Measurements from ENCODE around the gene ALG1L2. TPM values are rescaled to one million over a fixed set of nuclear protein-coding genes. Genes with fewer than 3 reads are reported as not detected.
"Not testable (repeated sequence)": the region's sequence is repeated elsewhere in the genome, so short reads cannot be mapped to it uniquely, and the experiment has no call there.

The ALG1L2 gene
- total and polyA plus RNA-seq, 10 donors = 0.74 to 2.4 (median 1.8) TPM; not detected in 6

DNA sequence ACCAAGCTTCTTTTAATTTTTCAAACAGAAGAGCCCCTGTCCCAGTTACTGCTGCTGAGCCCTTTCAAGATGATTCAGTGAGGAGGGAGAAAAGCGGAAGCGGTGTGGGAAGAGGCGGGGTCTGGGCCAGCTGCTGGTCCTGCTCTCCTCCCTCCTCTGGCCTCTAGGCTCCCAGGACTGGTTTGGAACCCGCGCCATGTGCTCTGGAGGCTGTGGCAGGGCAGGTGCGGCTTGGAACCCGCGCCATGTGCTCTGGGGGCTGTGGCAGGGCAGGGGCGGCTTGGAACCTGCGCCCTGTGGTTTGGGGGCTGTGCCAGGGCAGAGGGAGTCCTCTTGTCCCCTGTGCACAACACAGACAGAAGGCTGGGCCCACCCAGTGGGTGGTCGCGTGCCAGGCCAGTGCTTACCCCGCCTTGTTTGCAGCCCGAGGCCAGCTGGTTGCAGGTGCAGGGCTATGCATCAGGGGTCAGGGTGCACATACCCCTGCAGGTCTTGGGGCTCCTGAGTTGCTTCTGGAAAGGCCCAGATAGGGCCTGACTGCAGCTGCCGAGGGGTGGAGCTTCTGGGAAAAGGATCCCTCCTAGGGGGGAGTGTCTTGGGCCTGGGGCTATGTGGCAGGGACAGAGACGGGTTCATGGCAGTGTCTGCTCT is 12.2 kb downstream of the ALG1L2 start:
- Histone ChIP-seq H3K27me3 (replicated peaks in 1 of 7) (no peaks in the 10 kb centered on the region), H3K27ac (peak overlapping the region in 6 of 8 donors; percentile 21 to 73 (median 64)), H3K4me1 (peaks cover 8 to 32% (median 22%) of the 10 kb centered on the region in 6 donors), H3K9me3 (no peaks in the 10 kb centered on the region), H3K36me3 (no peaks in the 10 kb centered on the region), H3K4me3 (peak overlapping the region in 6 of 8 donors; percentile 1 to 64 (median 28))
- TF ChIP-seq POLR2AphosphoS5 (IDR thresholded peaks at IDR 0.05) (peak in 1 of 3 donors; percentile 35), POLR2A (IDR thresholded peaks at IDR 0.05) (no peak)
- 8 to 27% (median 24%) methylated on average over 5 to 16 of the region's 16 CpGs for WGBS, 5 donors
- intact Hi-C loops (cut with DNase I; ENCODE audit: low total_unique reads) = no loop called here
- DNase-seq = peak; percentile 85

- intact Hi-C loops (cut with DNase I; ENCODE audit: low total_unique reads); H3K36me3 ChIP-seq; H3K9me3 ChIP-seq; H3K27me3 ChIP-seq (replicated peaks in 1 of 7): not testable (repeated sequence)
- peak in 1 of 3 donors; percentile 13 for TF ChIP-seq POLR2AphosphoS5 (IDR thresholded peaks at IDR 0.05)
- H3K4me3 ChIP-seq = peak overlapping the region in 3 of 8 donors; percentile 28 to 64 (median 40)
- peaks cover 8 to 32% (median 22%) of the 10 kb centered on the region in 6 donors for H3K4me1 ChIP-seq
- DNase-seq = peak; percentile 87
- WGBS, 5 donors = 26 to 45% (median 31%) methylated on average over 9 to 11 of the region's 11 CpGs
- H3K27ac ChIP-seq = peak overlapping the region in 5 of 8 donors; percentile 4 to 73 (median 68)
Measured at GRCh38 chr3:130094491-130094941, 12.9 kb downstream of the ALG1L2 start.

DNA sequence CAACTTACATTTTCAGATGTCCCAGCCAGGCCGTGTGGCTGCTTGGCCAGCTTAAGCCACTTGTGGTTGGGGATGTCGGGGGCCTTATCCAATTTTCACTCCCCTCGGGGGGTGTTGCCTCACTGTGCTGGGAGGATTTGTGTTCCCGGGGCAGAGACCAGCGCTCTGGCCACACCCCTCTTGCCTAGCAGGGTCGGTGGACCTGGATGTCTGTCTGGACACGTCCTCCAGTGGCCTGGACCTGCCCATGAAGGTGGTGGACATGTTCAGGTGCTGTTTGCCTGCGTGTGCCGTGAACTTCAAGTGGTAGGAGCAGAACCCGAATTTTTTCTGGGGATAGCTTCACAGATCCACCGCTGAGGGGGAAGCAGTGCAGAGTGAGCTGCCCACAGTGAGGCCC is 14.2 kb downstream of the ALG1L2 start:
- intact Hi-C loops (cut with DNase I; ENCODE audit: low total_unique reads) = loop anchor here (5.0 kb wide), 1 partner anchor 159 kb away; no protein-coding TSS in a partner anchor
- DNase-seq; H3K9me3 ChIP-seq; H3K27me3 ChIP-seq (replicated peaks in 1 of 7); H3K4me3 ChIP-seq; H3K36me3 ChIP-seq: not testable (repeated sequence)
- H3K4me1 ChIP-seq = peaks cover 8 to 32% (median 22%) of the 10 kb centered on the region in 6 donors
- H3K27ac ChIP-seq = peak overlapping the region in 2 of 8 donors; percentile 13 to 54
- 17 to 50% (median 28%) methylated on average over 11 of the region's 11 CpGs for WGBS, 5 donors

DNA sequence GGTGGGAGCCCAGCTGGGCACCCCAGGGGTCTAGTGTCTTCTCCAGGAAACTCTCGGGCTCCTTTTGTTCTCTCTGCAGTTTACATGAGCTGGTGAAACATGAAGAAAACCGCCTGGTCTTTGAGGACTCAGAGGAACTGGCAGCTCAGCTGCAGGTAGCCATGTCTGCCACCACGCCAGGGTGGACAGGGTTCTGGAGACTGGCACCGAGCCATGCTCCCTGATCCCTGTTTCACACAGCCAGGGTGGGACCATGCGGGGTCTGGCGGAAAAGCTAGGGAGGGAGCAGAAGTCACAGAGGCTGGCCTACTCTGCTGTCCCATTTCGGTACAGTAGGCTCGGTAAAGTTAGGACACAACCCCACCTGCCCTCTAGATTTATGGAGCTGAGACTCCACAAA is 15.5 kb downstream of the ALG1L2 start:
- H3K4me1 ChIP-seq = peaks cover 8 to 32% (median 22%) of the 10 kb centered on the region in 6 donors
- H3K27ac ChIP-seq; H3K4me3 ChIP-seq; H3K9me3 ChIP-seq; H3K27me3 ChIP-seq (replicated peaks in 1 of 7); DNase-seq; H3K36me3 ChIP-seq: not testable (repeated sequence)
- intact Hi-C loops (cut with DNase I; ENCODE audit: low total_unique reads) = loop anchor here (5.0 kb wide), 1 partner anchor 160 kb away; no protein-coding TSS in a partner anchor
- WGBS, 5 donors = 90 to 96% (median 94%) methylated on average over 3 to 8 of the region's 8 CpGs

DNA sequence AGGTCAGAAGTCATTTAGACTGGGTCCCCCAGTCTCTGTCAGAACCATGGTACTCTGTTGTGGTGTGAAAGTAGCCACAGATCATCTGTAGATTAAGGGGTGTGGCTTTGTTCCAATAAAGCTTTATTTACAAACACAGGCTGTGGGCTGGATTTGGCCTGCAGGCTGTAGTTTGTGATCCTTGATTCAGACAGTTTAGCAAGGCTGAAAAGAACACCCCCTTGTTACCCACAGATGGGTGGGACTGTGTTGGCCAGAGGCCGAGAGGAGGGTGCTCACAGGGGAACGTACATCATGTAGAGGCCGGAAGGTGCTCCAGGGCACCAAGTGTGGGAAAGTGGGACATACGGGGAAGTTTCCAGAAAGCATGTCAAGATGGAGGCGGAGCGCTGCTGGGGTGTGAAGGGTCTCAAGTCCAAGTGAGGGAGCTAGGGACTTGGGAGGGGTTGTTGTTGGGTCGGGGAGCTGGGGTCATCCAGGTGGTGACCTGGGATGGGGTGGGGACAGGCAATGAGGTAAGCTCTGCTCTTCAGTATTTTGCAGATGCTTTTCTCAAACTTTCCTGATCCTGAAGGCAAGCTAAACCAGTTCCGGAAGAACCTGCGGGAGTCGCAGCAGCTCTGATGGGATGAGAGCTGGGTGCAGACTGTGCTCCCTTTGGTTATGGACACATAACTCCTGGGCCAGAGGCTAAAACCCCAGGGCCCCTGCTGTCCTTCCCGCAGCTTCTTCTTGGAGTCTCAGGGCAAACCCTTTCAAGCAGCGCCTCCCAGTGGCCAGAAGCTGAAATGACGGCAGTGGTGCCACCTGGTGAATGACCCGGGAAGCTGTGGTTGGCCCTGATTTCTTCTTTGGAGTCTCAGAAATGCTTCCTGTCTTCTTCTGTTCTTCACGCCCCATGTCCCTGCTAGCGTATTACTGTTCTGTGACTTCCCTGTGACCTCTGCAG is 16.3 kb downstream of the ALG1L2 start:
- not testable (repeated sequence) for DNase-seq; H3K36me3 ChIP-seq; H3K27me3 ChIP-seq (replicated peaks in 1 of 7); H3K4me3 ChIP-seq; H3K27ac ChIP-seq; H3K9me3 ChIP-seq
- TF ChIP-seq, protein P1, sequence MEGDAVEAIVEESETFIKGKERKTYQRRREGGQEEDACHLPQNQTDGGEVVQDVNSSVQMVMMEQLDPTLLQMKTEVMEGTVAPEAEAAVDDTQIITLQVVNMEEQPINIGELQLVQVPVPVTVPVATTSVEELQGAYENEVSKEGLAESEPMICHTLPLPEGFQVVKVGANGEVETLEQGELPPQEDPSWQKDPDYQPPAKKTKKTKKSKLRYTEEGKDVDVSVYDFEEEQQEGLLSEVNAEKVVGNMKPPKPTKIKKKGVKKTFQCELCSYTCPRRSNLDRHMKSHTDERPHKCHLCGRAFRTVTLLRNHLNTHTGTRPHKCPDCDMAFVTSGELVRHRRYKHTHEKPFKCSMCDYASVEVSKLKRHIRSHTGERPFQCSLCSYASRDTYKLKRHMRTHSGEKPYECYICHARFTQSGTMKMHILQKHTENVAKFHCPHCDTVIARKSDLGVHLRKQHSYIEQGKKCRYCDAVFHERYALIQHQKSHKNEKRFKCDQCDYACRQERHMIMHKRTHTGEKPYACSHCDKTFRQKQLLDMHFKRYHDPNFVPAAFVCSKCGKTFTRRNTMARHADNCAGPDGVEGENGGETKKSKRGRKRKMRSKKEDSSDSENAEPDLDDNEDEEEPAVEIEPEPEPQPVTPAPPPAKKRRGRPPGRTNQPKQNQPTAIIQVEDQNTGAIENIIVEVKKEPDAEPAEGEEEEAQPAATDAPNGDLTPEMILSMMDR (IDR thresholded peaks at IDR 0.05 in 8 of 11, conservative IDR thresholded peaks at IDR 0.05 in 3 of 11) = peak in 8 of 11 experiments; percentile 51 to 74 (median 61)
- 46 to 55% (median 55%) methylated on average over 14 to 16 of the region's 16 CpGs for WGBS, 5 donors
- intact Hi-C loops (cut with DNase I; ENCODE audit: low total_unique reads) = loop anchor here (5.0 kb wide), 1 partner anchor 161 kb away; no protein-coding TSS in a partner anchor
- peaks cover 8 to 32% (median 22%) of the 10 kb centered on the region in 6 donors for H3K4me1 ChIP-seq

Data from spleen (tissue), 11 donors.